Measurements from ENCODE around the gene DENND1B. TPM values are rescaled to one million over a fixed set of nuclear protein-coding genes. Genes with fewer than 3 reads are reported as not detected.

The DENND1B gene
- total RNA-seq, 2 experiments from 2014 or later: 22.3 to 23.9 TPM

GRCh38 chr1:197800379-197801110, 25.3 kb upstream of the DENND1B start:
- ChIA-PET POLR2A (no interaction called here), CTCF (interaction anchor here (0.6 kb wide), 1 partner anchor 9 kb away, joined by 3 read pairs; no protein-coding TSS in a partner anchor)
- Mint-ChIP-seq H3K27me3 (peaks cover 10% of the 10 kb centered on the region), H3K4me1 (no peaks in the 10 kb centered on the region), H3K36me3 (ENCODE audit: low read depth) (peaks cover 13% of the 10 kb centered on the region), H3K9me3 (peaks cover 35% of the 10 kb centered on the region), H3K4me3 (no peak overlapping the region), H3K27ac (no peak overlapping the region)
- DNase-seq: no peak

GRCh38 chr1:197799271-197799670, 24.0 kb upstream of the DENND1B start:
- Mint-ChIP-seq H3K36me3 (ENCODE audit: low read depth) (peaks cover 13% of the 10 kb centered on the region), H3K4me1 (no peaks in the 10 kb centered on the region), H3K27me3 (peaks cover 10% of the 10 kb centered on the region), H3K27ac (no peak overlapping the region), H3K4me3 (no peak overlapping the region), H3K9me3 (peaks cover 38% of the 10 kb centered on the region)
- POLR2A ChIA-PET: no interaction called here
- CTCF ChIA-PET: no interaction called here
- no peak for DNase-seq

GRCh38 chr1:197798492-197798891, 23.2 kb upstream of the DENND1B start:
- ChIA-PET CTCF (no interaction called here), POLR2A (no interaction called here)
- Mint-ChIP-seq H3K27ac (no peak overlapping the region), H3K4me1 (no peaks in the 10 kb centered on the region), H3K27me3 (peaks cover 10% of the 10 kb centered on the region), H3K9me3 (peaks cover 38% of the 10 kb centered on the region), H3K36me3 (ENCODE audit: low read depth) (peaks cover 13% of the 10 kb centered on the region), H3K4me3 (no peak overlapping the region)
- DNase-seq: no peak

GRCh38 chr1:197797010-197797409, 21.7 kb upstream of the DENND1B start:
- Mint-ChIP-seq H3K9me3 (peaks cover 37% of the 10 kb centered on the region), H3K4me3 (no peak overlapping the region), H3K27me3 (peaks cover 10% of the 10 kb centered on the region), H3K36me3 (ENCODE audit: low read depth) (peaks cover 13% of the 10 kb centered on the region), H3K4me1 (no peaks in the 10 kb centered on the region), H3K27ac (no peak overlapping the region)
- CTCF ChIA-PET: interaction anchor here (0.6 kb wide), 1 partner anchor 140 kb away, joined by 3 read pairs; no protein-coding TSS in a partner anchor
- DNase-seq: no peak
- POLR2A ChIA-PET: no interaction called here

DNA sequence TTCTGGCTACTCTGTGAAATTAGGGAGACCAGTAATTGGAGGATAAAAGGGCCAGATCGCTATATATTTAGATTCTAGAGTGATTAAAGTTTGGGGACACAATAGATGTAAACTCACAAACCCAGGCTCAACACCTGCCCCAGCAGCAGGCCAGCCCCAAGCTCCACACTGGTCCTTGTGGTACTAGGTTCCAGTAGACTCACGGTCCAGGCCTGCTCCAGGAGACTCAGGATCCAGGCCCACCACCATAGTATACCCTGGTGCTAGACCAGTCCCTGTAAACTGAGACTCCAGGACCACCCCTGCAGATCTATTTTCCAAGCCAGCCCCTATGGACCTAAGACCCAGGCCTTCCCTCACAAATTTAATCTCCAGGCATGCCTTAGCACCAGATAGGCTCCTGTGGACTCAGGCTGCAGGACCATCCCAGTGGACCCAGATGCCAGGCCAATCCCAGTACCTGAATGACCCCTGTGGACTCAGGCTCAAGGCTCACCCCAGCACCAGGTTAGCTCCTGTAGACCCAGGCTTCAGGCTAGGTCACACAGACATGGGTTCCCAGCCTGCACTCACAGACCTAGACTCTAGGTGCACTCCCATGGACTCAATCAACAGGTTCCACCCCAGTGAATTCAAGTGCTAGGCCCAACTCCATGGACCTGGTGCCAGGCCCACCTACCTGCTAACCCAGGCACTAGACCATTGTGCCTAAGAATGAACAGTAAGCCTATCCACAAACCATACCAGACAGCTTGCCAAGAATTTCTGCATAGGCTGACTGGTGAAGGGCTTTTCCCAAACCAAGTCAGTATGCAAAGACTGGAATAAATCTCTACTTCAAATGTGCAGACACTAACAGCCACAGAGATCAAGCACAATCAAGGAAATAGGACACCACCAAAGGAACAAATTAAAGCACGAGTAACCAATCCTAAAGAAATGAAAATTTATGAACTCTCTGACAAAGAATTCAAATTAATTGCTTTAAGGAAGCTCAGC, 13.8 kb upstream of the DENND1B start:
- H3K27ac Mint-ChIP-seq: no peak overlapping the region
- H3K36me3 Mint-ChIP-seq (ENCODE audit: low read depth): no peaks in the 10 kb centered on the region
- DNase-seq: no peak
- H3K9me3 Mint-ChIP-seq: no peaks in the 10 kb centered on the region
- POLR2A ChIA-PET: no interaction called here
- no peaks in the 10 kb centered on the region for H3K4me1 Mint-ChIP-seq
- H3K4me3 Mint-ChIP-seq: no peak overlapping the region
- no peaks in the 10 kb centered on the region for H3K27me3 Mint-ChIP-seq
- CTCF ChIA-PET: interaction anchor here (0.6 kb wide), 1 partner anchor 1463 kb away, joined by 4 read pairs; no protein-coding TSS in a partner anchor

DNA sequence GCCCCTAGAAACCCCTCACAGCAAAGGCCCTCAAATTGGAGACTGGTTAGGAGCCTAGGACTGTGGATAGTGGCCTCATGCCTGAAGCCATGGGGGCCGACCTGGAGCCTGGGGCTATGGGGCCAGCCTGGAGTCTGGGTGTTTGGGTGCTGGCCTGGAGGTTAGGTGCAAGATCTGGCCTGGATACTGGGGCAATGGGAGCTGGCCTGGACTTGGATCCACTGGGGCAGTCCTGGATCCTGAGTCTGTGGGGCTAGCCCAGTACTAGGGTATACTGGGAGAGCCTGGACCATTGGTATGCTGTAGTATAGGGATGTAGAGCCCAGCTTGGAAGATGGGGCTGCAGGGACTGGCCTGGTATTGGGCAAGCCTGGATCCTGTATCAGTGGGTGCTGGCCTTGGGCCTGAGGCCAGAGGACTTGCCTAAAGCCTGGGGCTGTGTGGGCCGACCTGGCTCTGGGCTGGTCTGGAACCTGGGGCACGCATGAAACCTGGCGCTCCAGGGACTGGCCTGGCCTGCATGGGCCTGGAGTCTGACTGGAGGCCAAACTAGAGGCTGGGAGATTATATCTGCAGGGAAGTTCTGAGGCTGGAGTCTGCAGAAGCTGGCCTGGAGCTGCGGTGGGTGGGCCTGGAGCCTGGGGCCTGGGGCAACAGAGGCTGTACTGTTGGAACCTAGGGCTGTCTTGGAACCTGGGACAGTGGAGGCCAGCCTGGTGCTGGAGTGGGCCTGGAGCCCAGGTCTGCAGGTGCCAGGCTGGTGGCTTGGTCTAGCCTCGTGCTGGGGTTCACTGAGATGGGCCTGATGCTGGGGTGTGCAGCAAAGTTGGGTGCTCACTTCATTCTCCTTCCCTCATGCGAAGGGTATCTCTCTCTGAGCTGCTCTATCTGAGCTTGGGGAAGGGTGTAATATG, 12.6 kb upstream of the DENND1B start:
- no peak for DNase-seq
- CTCF ChIA-PET: no interaction called here
- H3K36me3 Mint-ChIP-seq (ENCODE audit: low read depth): no peaks in the 10 kb centered on the region
- H3K9me3 Mint-ChIP-seq: no peaks in the 10 kb centered on the region
- no peak overlapping the region for H3K27ac Mint-ChIP-seq
- no peaks in the 10 kb centered on the region for H3K4me1 Mint-ChIP-seq
- no peak overlapping the region for H3K4me3 Mint-ChIP-seq
- POLR2A ChIA-PET: no interaction called here
- no peaks in the 10 kb centered on the region for H3K27me3 Mint-ChIP-seq

GRCh38 chr1:197787056-197787455, 11.8 kb upstream of the DENND1B start:
- Mint-ChIP-seq H3K36me3 (ENCODE audit: low read depth) (no peaks in the 10 kb centered on the region), H3K27me3 (no peaks in the 10 kb centered on the region), H3K9me3 (no peaks in the 10 kb centered on the region), H3K27ac (no peak overlapping the region), H3K4me1 (no peaks in the 10 kb centered on the region), H3K4me3 (no peak overlapping the region)
- ChIA-PET POLR2A (no interaction called here), CTCF (no interaction called here)
- no peak for DNase-seq

- POLR2A ChIA-PET: no interaction called here
Observed at GRCh38 chr1:197786280-197786679, 11.0 kb upstream of the DENND1B start.

GRCh38 chr1:197783510-197783948, 8.2 kb upstream of the DENND1B start:
- H3K9me3 Mint-ChIP-seq: peaks cover 3% of the 10 kb centered on the region
- DNase-seq: no peak
- POLR2A ChIA-PET: no interaction called here
- no peak overlapping the region for H3K4me3 Mint-ChIP-seq
- CTCF ChIA-PET: no interaction called here
- H3K27me3 Mint-ChIP-seq: no peaks in the 10 kb centered on the region
- no peak overlapping the region for H3K27ac Mint-ChIP-seq
- H3K4me1 Mint-ChIP-seq: peaks cover 9% of the 10 kb centered on the region
- H3K36me3 Mint-ChIP-seq (ENCODE audit: low read depth): peaks cover 8% of the 10 kb centered on the region

More at GRCh38 chr1:197786280-197786679, 11.0 kb upstream of the DENND1B start:
- no peak for DNase-seq
- Mint-ChIP-seq H3K27ac (no peak overlapping the region), H3K4me3 (no peak overlapping the region), H3K9me3 (no peaks in the 10 kb centered on the region), H3K27me3 (no peaks in the 10 kb centered on the region), H3K36me3 (ENCODE audit: low read depth) (no peaks in the 10 kb centered on the region), H3K4me1 (no peaks in the 10 kb centered on the region)
- CTCF ChIA-PET: no interaction called here

DNA sequence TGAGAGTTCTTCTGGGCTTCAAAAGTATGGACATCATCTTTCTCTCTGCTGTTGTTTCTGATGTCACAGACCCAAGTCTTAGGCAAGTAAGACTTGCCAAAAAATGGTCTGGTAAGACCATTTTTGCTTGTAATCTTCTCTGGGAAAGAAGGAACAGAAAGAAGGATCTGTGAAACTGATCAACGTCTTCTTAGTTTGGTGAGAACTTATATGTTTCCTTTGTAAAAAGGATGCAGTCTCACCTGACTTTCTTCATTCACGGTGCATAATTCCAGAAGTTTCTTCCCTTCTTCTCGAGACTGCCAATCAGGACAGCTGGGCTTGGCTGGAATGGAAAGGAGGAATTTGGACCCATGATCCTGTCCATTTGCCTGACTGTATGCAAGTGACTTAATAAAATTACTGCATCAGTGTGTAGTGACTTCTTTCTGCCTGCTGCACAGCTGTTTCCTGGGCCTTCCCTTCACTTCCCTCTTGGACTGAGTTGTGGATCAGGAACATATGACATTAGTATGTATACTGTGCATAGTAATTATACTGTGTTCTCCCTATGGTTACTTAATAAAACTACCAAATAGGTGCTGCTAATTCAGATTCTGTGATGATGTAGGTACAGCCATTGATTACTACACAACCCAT, 7.6 kb upstream of the DENND1B start:
- H3K36me3 Mint-ChIP-seq (ENCODE audit: low read depth): peaks cover 8% of the 10 kb centered on the region
- CTCF ChIA-PET: no interaction called here

DNA sequence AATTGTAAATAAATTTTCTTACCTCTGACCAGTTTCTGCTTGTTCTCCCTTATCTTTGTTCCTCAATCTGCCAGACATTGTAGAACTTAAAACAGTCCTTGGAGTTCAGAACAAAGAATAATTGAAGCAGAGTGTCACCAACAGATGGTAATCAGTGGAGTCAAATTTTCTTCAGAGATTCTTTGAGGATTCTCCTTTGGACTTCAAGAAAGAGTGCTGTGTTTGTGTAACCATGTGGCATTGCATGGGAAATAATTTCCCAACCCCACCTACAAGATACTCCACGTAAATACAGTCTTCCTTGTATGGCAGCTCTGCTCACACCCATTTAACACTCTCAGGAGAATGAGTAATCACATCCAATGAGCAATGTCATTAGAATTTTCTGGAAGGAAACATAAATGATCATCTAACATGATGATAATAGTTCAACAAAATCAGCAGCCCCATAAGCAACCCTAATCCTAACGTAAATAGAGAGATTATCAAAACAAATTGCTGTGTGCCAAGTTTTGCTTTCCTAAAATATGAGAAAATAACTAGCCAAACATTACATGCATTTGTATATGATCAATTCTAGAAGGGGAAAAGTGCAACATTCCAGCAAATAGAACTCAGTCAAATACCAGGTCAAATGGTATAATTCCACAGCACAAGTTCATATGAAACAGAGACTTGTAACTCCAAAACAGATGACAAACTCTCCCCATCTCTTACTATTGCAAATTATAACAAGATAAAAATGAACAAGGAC, 6.9 kb upstream of the DENND1B start:
- no peaks in the 10 kb centered on the region for H3K27me3 Mint-ChIP-seq
- H3K27ac Mint-ChIP-seq: no peak overlapping the region
- DNase-seq: no peak
- peaks cover 3% of the 10 kb centered on the region for H3K9me3 Mint-ChIP-seq
- POLR2A ChIA-PET: no interaction called here
- peaks cover 8% of the 10 kb centered on the region for H3K36me3 Mint-ChIP-seq (ENCODE audit: low read depth)
- CTCF ChIA-PET: no interaction called here
- H3K4me3 Mint-ChIP-seq: no peak overlapping the region
- peaks cover 22% of the 10 kb centered on the region for H3K4me1 Mint-ChIP-seq

More for the DNA sequence above, 7.6 kb upstream of the DENND1B start:
- Mint-ChIP-seq H3K27me3 (no peaks in the 10 kb centered on the region), H3K27ac (no peak overlapping the region), H3K9me3 (peaks cover 3% of the 10 kb centered on the region), H3K4me1 (peaks cover 16% of the 10 kb centered on the region), H3K4me3 (no peak overlapping the region)
- DNase-seq: no peak
- POLR2A ChIA-PET: no interaction called here

- POLR2A ChIA-PET: no interaction called here
- CTCF ChIA-PET: no interaction called here
Observed at GRCh38 chr1:197779921-197780320, 4.6 kb upstream of the DENND1B start.

More at GRCh38 chr1:197779921-197780320, 4.6 kb upstream of the DENND1B start:
- Mint-ChIP-seq H3K4me1 (peaks cover 39% of the 10 kb centered on the region), H3K4me3 (no peak overlapping the region), H3K27ac (no peak overlapping the region), H3K27me3 (no peaks in the 10 kb centered on the region), H3K36me3 (ENCODE audit: low read depth) (peaks cover 8% of the 10 kb centered on the region), H3K9me3 (peaks cover 3% of the 10 kb centered on the region)
- DNase-seq: no peak

All from activated CD4-positive, alpha-beta T cell treated with anti-CD3 and anti-CD28 coated beads, Interleukin-2, amount 10 ng/mL, durations not matched to agents 7 days and 5 days (primary cell).